ENCODE results near the gene S100A9. TPM values are rescaled to one million over a fixed set of nuclear protein-coding genes. Genes with fewer than 3 reads are reported as not detected.

Gene S100A9
- total RNA-seq, 2 experiments from 2014 or later: not detected

DNA sequence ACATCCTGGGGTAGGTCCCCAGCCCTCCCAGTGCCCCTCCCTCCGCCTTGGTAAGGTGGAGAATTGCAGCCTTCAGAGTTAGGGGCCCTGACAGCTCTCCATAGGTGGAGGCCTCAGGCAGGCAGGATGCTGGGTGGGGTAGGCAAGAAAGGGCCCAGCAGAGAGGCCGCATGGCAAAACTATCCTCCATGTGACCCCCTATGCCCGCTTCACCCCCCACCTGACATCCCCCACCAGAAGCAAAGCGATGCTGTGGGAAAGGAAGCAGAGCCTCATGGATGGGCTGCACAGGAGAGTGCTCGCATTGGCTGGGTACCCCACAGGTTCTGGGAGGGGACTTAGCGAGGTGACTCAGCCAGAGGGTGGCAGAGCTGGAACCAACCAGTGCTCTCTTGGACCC, 1.6 kb downstream of the S100A9 start:
- Mint-ChIP-seq H3K27me3 (peaks cover 11% of the 10 kb centered on the region), H3K9me3 (ENCODE audit: low read depth) (no peaks in the 10 kb centered on the region), H3K4me1 (peaks cover 7% of the 10 kb centered on the region), H3K4me3 (no peak overlapping the region), H3K36me3 (no peaks in the 10 kb centered on the region), H3K27ac (no peak overlapping the region)
- ATAC-seq (no peak), DNase-seq (no peak)
- CTCF ChIA-PET: no interaction called here

DNA sequence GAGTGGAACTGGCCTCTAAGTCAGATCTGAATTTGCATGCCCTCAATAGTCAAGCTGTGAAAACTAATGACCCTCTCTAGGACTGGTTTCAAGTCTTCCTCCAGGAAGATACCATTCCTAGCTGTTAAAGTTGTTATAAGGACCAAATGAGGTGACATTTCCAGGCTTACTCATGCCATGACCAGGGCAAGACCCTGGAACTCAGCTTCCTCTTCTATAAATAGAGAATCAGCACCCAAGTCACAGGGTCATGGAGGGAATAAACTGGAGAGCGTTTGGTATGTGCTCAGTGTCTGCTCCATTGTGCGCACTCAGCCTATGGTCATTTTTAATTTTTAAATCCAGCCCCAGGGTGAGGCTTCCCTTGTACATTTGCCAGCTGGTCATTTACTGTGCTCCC, 2.5 kb downstream of the S100A9 start:
- no peak for ATAC-seq
- H3K4me3 Mint-ChIP-seq: no peak overlapping the region

DNA sequence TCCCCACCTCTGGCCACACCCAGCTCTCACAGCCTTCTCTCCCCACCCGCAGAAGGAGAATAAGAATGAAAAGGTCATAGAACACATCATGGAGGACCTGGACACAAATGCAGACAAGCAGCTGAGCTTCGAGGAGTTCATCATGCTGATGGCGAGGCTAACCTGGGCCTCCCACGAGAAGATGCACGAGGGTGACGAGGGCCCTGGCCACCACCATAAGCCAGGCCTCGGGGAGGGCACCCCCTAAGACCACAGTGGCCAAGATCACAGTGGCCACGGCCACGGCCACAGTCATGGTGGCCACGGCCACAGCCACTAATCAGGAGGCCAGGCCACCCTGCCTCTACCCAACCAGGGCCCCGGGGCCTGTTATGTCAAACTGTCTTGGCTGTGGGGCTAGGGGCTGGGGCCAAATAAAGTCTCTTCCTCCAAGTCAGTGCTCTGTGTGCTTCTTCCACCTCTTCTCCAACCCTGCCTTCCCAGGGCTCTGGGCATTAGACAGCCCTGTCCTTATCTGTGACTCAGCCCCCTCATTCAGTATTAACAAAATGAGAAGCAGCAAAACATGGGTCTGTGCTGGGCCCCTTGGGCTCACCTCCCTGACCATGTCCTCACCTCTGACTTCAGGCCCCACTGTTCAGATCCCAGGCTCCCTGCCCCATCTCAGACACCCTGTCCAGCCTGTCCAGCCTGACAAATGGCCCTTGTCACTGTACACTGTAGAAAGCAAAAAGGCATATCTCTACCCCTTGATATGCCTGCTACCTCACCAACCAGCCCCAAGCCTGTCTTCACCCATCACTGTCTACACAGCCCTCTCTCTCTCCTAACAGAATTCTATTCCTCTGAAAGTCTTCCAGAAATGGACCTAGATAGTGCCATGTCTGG, 3.2 kb downstream of the S100A9 start:
- ATAC-seq: no peak
- H3K4me1 Mint-ChIP-seq: peaks cover 7% of the 10 kb centered on the region
- DNase-seq: peak; percentile 16
- no peak overlapping the region for H3K4me3 Mint-ChIP-seq
- peaks cover 13% of the 10 kb centered on the region for H3K27me3 Mint-ChIP-seq
- no peaks in the 10 kb centered on the region for H3K36me3 Mint-ChIP-seq
- CTCF ChIA-PET: no interaction called here
- no peaks in the 10 kb centered on the region for H3K9me3 Mint-ChIP-seq (ENCODE audit: low read depth)
- no peak overlapping the region for H3K27ac Mint-ChIP-seq

More for the DNA sequence above, 2.5 kb downstream of the S100A9 start:
- Mint-ChIP-seq H3K9me3 (ENCODE audit: low read depth) (no peaks in the 10 kb centered on the region), H3K36me3 (no peaks in the 10 kb centered on the region), H3K27me3 (peaks cover 13% of the 10 kb centered on the region), H3K27ac (no peak overlapping the region), H3K4me1 (peaks cover 7% of the 10 kb centered on the region)
- CTCF ChIA-PET: no interaction called here
- DNase-seq: no peak

GRCh38 chr1:153361480-153362109, 3.9 kb downstream of the S100A9 start:
- CTCF ChIA-PET: interaction anchor here (1.0 kb wide), 1 partner anchor 9 kb away, joined by 4 read pairs; no protein-coding TSS in a partner anchor
- DNase-seq (no peak), ATAC-seq (no peak)
- no peak overlapping the region for H3K4me3 Mint-ChIP-seq
- H3K4me1 Mint-ChIP-seq: peaks cover 7% of the 10 kb centered on the region
- no peaks in the 10 kb centered on the region for H3K9me3 Mint-ChIP-seq (ENCODE audit: low read depth)
- H3K27ac Mint-ChIP-seq: no peak overlapping the region
- no peaks in the 10 kb centered on the region for H3K36me3 Mint-ChIP-seq
- peaks cover 14% of the 10 kb centered on the region for H3K27me3 Mint-ChIP-seq

DNA sequence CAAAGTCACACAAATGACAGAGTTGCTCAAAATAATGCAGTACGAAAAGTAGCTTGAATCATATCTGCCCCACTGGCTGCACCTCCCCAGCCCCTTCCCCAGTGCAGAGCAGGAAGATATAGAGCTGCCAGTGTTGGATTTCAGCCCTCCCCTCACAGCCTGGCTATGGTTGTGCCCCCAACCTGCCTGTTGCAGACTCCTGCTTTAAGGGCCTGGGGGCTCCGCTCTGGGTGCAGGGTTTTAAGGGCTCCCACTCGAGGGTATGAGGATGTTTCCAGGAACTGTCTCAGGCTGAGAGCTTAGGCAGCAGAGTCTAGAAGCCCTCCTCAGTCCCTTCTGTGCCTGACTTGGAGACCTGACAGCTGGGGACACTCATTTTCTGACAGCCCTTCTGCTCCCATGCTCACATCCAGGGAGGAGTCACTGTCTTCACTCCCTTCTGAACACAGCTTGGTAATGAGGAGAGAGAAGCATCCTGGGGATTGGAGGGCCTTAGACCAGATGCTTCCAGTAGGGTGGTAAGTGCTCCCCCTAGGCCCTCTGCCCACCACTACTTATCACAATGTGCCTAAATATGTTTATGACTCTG, 4.6 kb downstream of the S100A9 start:
- peaks cover 14% of the 10 kb centered on the region for H3K27me3 Mint-ChIP-seq
- DNase-seq (no peak), ATAC-seq (no peak)
- no peak overlapping the region for H3K27ac Mint-ChIP-seq
- peaks cover 5% of the 10 kb centered on the region for H3K4me1 Mint-ChIP-seq
- CTCF ChIA-PET: interaction anchor here (1.0 kb wide), 1 partner anchor 10 kb away, joined by 4 read pairs; no protein-coding TSS in a partner anchor
- no peaks in the 10 kb centered on the region for H3K36me3 Mint-ChIP-seq
- no peak overlapping the region for H3K4me3 Mint-ChIP-seq
- no peaks in the 10 kb centered on the region for H3K9me3 Mint-ChIP-seq (ENCODE audit: low read depth)

DNA sequence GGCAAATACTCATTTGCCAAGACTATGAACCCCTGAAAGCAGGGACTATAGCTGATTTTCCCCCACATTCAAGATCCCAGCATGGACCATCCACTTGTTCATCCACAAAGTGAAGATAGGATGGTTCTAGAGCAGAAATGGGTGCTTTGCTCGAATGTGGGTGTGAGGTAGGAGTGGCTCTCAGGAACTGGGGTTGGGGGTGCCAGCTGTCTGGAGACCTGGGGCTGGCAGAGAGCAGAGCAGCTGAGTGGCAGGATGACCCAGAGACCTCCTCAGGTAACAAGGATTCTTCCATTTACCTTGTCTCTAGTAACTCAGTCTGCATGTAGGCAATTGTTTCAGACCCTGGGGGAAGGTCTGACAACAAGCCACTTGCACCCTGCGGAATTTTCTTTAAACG, 6.0 kb downstream of the S100A9 start:
- peaks cover 14% of the 10 kb centered on the region for H3K27me3 Mint-ChIP-seq
- no peaks in the 10 kb centered on the region for H3K4me1 Mint-ChIP-seq
- H3K27ac Mint-ChIP-seq: no peak overlapping the region
- no peaks in the 10 kb centered on the region for H3K36me3 Mint-ChIP-seq
- DNase-seq (no peak), ATAC-seq (no peak)
- H3K4me3 Mint-ChIP-seq: no peak overlapping the region
- H3K9me3 Mint-ChIP-seq (ENCODE audit: low read depth): no peaks in the 10 kb centered on the region
- CTCF ChIA-PET: no interaction called here

- CTCF ChIA-PET: no interaction called here
- peaks cover 14% of the 10 kb centered on the region for H3K27me3 Mint-ChIP-seq
- H3K27ac Mint-ChIP-seq: no peak overlapping the region
Observed at GRCh38 chr1:153364156-153364555, 6.5 kb downstream of the S100A9 start.

GRCh38 chr1:153364766-153365666, 7.4 kb downstream of the S100A9 start:
- peaks cover 19% of the 10 kb centered on the region for H3K27me3 Mint-ChIP-seq

More at GRCh38 chr1:153364156-153364555, 6.5 kb downstream of the S100A9 start:
- Mint-ChIP-seq H3K4me1 (no peaks in the 10 kb centered on the region), H3K36me3 (no peaks in the 10 kb centered on the region), H3K4me3 (no peak overlapping the region), H3K9me3 (ENCODE audit: low read depth) (no peaks in the 10 kb centered on the region)
- ATAC-seq (no peak), DNase-seq (no peak)

DNA sequence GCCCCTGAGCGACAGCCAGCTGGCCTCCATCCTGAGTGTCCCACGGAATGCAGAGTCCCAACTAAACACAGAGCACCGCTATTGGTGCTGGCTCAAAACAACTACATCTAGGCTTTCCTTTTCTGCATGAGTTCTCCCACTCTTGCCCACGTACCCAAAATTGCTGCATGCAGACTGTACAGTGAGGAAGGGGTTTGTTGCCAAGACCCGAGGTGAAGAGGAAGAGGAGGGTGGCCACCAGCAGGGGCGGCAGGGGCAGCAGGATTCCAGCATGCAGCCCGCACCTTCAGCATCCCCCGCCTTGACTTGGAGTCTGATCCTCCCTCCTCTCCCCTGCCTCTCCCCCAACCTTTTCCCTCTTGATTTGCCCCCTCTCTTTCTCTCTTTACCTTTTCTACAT, 8.0 kb downstream of the S100A9 start:
- Mint-ChIP-seq H3K4me3 (no peak overlapping the region), H3K36me3 (no peaks in the 10 kb centered on the region), H3K27me3 (peaks cover 22% of the 10 kb centered on the region), H3K4me1 (no peaks in the 10 kb centered on the region), H3K9me3 (ENCODE audit: low read depth) (no peaks in the 10 kb centered on the region), H3K27ac (no peak overlapping the region)
- ATAC-seq (no peak), DNase-seq (no peak)
- CTCF ChIA-PET: interaction anchor here (0.7 kb wide), 1 partner anchor 13 kb away, joined by 3 read pairs; no protein-coding TSS in a partner anchor

More at GRCh38 chr1:153364766-153365666, 7.4 kb downstream of the S100A9 start:
- no peak for DNase-seq
- no peak overlapping the region for H3K27ac Mint-ChIP-seq
- CTCF ChIA-PET: interaction anchor here (0.7 kb wide), 1 partner anchor 13 kb away, joined by 3 read pairs; no protein-coding TSS in a partner anchor
- no peak overlapping the region for H3K4me3 Mint-ChIP-seq
- no peaks in the 10 kb centered on the region for H3K4me1 Mint-ChIP-seq
- no peaks in the 10 kb centered on the region for H3K36me3 Mint-ChIP-seq
- no peak for ATAC-seq
- H3K9me3 Mint-ChIP-seq (ENCODE audit: low read depth): no peaks in the 10 kb centered on the region

DNA sequence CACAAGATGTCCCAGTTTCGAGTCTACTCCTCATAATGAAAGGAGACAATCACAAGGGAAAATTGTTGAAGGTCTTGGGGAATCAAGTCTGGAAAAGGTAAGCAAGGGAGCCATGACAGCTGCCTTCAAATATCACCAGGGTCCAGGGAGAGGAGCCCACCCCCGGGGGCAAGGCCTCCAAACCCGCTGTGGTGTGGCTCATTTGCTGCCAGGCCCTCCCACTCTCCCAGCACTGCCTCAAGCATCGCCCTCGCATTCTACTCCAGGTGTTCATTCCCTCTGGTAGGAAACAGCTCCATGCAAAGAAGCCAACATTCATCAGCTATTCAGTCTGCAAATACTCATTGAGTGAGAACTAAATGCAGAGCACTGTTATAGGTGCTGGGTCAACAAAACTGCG, 8.6 kb downstream of the S100A9 start:
- CTCF ChIA-PET: no interaction called here
- DNase-seq (no peak), ATAC-seq (no peak)
- Mint-ChIP-seq H3K9me3 (ENCODE audit: low read depth) (no peaks in the 10 kb centered on the region), H3K27ac (no peak overlapping the region), H3K4me3 (no peak overlapping the region), H3K4me1 (no peaks in the 10 kb centered on the region), H3K27me3 (peaks cover 22% of the 10 kb centered on the region), H3K36me3 (no peaks in the 10 kb centered on the region)

DNA sequence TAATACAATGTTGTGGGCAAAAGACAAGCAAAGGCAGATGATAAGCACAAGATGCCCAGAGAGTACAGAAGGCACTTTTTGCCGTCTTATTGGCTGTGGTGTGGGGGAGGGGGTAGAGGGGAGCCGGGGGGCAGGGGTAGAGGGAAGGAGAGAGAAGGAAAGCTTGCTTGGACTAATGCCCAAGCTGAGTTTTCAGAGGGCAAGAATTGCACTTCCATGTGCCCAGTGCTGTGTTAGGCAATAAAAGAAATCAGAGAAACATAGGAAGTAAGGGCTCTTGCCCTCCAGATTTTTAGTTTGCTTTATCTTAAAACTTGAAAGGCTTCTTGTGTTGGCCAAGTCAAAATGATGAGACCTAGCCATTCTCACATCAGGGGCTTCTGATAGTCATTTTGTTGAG, 9.4 kb downstream of the S100A9 start:
- Mint-ChIP-seq H3K4me1 (no peaks in the 10 kb centered on the region), H3K36me3 (no peaks in the 10 kb centered on the region), H3K27ac (no peak overlapping the region), H3K4me3 (no peak overlapping the region), H3K9me3 (ENCODE audit: low read depth) (no peaks in the 10 kb centered on the region), H3K27me3 (peaks cover 22% of the 10 kb centered on the region)
- DNase-seq (no peak), ATAC-seq (no peak)
- CTCF ChIA-PET: no interaction called here

DNA sequence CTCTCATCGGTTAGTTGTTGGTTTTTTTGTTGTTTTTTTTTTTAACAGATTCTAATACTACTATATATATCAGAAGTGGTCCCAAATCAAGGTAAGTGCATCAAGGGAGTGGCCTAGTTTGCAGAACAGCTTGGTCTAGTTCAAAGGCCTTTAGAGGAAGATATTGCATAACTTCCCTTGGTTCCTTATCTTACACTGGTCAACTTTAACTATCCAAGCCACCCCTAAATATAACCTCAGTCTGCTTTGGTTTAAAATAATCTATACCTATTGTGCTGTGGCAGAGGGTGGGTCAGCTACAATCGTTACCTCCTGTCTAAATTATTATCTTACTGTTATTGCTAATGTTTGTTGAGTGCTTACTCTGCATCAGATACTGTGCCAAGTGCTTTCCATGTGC, 10.8 kb downstream of the S100A9 start:
- CTCF ChIA-PET: interaction anchor here (0.8 kb wide), 1 partner anchor 15 kb away, joined by 3 read pairs; no protein-coding TSS in a partner anchor
- no peak for DNase-seq
- Mint-ChIP-seq H3K4me1 (no peaks in the 10 kb centered on the region), H3K27ac (no peak overlapping the region), H3K4me3 (no peak overlapping the region), H3K9me3 (ENCODE audit: low read depth) (no peaks in the 10 kb centered on the region), H3K27me3 (peaks cover 18% of the 10 kb centered on the region), H3K36me3 (no peaks in the 10 kb centered on the region)
- ATAC-seq: no peak

DNA sequence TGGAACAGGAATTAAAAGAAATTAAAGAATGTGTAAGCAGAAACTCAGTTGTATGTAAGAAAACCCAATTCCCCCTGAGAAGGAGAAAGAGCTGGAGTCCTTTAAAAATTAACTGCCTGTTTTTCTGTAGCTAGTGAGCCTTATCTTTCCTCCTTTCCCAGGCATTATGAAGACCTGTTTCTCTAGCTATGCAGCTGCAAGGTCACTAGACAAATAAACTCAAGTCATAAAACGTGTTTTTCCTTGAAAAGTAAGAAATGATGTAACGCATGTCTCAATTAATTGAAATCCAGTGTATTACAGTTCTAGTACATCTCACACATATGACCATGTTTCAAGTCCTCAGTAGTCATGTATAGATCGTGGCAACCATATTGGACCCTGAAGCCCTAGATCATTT, 12.5 kb downstream of the S100A9 start:
- Mint-ChIP-seq H3K27me3 (peaks cover 13% of the 10 kb centered on the region), H3K36me3 (no peaks in the 10 kb centered on the region), H3K27ac (no peak overlapping the region), H3K4me3 (no peak overlapping the region), H3K9me3 (ENCODE audit: low read depth) (no peaks in the 10 kb centered on the region), H3K4me1 (no peaks in the 10 kb centered on the region)
- DNase-seq: no peak
- CTCF ChIA-PET: no interaction called here
- ATAC-seq: no peak

All from activated CD8-positive, alpha-beta memory T cell treated with anti-CD3 and anti-CD28 coated beads, Interleukin-2, amount 10 ng/mL, durations not matched to agents 7 days and 5 days (primary cell).